Choroid plexus epithelial cell (primary cell): ENCODE measurements around the gene AMOTL2.

Experiments used
- DNase-seq: peaks from one replicate; pipeline ENCODE4 v3.0.0-alpha.2; 2010; ENCODE audit warnings: low read depth
- H3K4me3 ChIP-seq: 2 replicates; pipeline ENCODE4 v1.5.1; 2011; ENCODE audit warnings: low read depth, mild to moderate bottlenecking, control low read depth, low read length, moderate library complexity
- CTCF ChIP-seq: conservative IDR thresholded peaks from 2 replicates; pipeline ENCODE4 v1.5.1; 2011; ENCODE audit warnings: low read depth, mild to moderate bottlenecking, control low read depth, inconsistent platforms, low read length, moderate library complexity

The AMOTL2 gene

GRCh38 chr3:134392336-134392983 is 18.2 kb upstream of the AMOTL2 start:
- no peak for TF ChIP-seq CTCF
- peak; percentile 62 for DNase-seq
- no peak overlapping the region for H3K4me3 ChIP-seq

- no peak overlapping the region for H3K4me3 ChIP-seq
- TF ChIP-seq CTCF: no peak
- DNase-seq: no peak
Observed at GRCh38 chr3:134389865-134390264, 15.6 kb upstream of the AMOTL2 start.

GRCh38 chr3:134388788-134389485 is 14.7 kb upstream of the AMOTL2 start:
- no peak for TF ChIP-seq CTCF
- DNase-seq: no peak
- no peak overlapping the region for H3K4me3 ChIP-seq

- H3K4me3 ChIP-seq: no peak overlapping the region
- no peak for DNase-seq
- TF ChIP-seq CTCF: no peak
Observed at GRCh38 chr3:134388292-134388691, 14.0 kb upstream of the AMOTL2 start.

GRCh38 chr3:134387293-134387692 is 13.0 kb upstream of the AMOTL2 start:
- H3K4me3 ChIP-seq: no peak overlapping the region
- DNase-seq: no peak
- no peak for TF ChIP-seq CTCF

- DNase-seq: no peak
- H3K4me3 ChIP-seq: no peak overlapping the region
- TF ChIP-seq CTCF: no peak
Observed at GRCh38 chr3:134384963-134385362, 10.7 kb upstream of the AMOTL2 start.
